Stimulated activated CD4-positive, alpha-beta T cell treated with anti-CD3 and anti-CD28 coated beads, Interleukin-15, amount 100 ng/mL, for 1 hour (primary cell): ENCODE measurements around the gene SLC8A1.

ENCODE experiments used
- DNase-seq, 2 donors: peaks; one replicate each; pipeline ENCODE4 v3.0.0-alpha.2; 2020; ENCODE audit warnings: low read depth in 1 of 2, low spot score in 1 of 2

The SLC8A1 gene

DNA sequence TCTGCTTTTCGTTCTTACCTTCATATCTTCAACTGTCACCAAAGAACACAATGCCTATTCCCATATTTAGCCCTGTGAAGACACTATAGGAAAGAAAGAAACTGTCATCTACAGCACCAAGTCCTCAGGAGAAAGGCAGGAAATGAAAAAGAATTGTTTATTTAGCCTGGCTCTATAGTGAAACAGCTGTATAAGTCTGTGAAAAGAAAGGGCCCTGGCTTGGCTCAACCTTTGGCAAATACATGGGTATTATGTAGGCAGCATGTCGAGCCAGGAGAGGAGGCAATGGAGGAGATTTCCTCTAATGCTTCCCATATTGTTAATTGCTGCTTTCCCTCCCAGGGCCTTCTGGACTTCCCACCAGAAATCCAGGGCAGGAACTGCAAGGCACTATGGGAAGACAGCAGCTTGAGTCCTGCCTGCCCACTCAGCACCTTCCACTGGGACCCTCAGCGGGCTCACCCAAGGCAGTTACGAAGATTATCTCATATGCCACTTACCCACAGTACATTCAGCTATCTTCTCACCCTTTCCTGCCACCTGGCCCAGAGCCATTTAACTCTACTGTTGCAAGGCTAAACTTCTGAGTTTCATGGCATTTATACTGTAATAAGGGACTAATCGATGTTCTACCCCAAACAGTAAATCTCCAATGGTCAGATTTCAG, 30.1 kb downstream of the SLC8A1 start:
- DNase-seq: no peak

GRCh38 chr2:40420478-40420877, 31.4 kb downstream of the SLC8A1 start:
- DNase-seq: no peak

DNA sequence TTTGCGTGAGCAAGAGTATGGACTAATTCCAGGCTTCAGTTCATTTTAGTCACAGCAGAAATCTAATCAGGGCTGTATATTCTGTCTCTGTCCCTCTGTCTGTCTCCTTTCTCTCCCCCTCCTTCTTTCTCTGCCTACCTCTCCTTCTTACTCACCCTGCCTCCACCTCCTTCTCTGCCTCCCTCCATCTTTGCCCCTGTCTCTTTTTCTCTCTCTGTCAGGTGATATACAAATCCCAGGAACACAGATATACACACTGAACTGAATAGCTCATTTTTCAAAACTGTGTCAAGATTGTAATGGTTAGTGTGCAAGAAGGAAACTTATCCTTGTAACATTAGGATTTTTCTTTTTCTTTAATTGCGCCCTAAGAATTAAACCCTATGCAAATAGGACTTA, 32.5 kb downstream of the SLC8A1 start:
- DNase-seq: no peak

- no peak for DNase-seq
Observed at GRCh38 chr2:40418614-40419363, 33.1 kb downstream of the SLC8A1 start.

GRCh38 chr2:40416486-40416885, 35.4 kb downstream of the SLC8A1 start:
- no peak for DNase-seq

DNA sequence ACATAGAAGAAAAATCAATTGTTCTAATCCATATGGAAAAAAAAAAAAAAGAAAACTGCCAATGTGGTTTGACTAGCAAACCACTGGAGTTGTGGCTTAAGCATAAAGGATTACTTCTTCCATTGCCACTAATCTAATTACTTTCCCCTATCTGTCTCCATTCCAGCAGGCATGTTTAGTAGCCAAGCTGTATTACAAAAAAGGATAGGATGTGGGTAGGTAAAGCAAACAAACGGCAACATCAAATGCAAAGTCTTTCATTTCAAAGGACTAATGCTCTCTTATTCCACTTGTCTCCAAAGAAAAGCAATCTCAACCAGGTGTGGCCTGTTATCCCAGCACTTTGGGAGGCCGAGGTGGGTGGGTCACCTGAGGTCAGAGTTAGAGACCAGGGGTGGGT, 36.5 kb downstream of the SLC8A1 start:
- DNase-seq: no peak

GRCh38 chr2:40412456-40412855, 39.4 kb downstream of the SLC8A1 start:
- DNase-seq: no peak

DNA sequence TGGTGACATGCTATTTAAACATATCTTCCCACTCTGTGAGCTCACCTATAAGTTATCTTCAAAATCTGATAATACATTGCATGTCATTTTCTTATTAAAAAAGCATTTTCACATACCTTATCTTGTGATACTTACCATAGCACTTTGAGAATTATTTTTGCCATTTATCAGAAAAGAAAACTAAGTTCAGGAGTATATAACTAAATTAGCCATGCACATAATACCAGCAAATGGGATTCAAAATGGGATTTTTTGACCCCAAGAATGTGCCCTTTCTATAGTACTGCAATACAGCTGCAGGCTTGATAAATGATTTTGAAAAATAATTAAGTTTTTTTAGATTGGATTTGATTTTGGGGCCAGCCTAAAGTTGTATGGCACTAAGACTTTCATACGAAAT, 41.2 kb downstream of the SLC8A1 start:
- no peak for DNase-seq

- DNase-seq: no peak
Observed at GRCh38 chr2:40409734-40410133, 42.2 kb downstream of the SLC8A1 start.

DNA sequence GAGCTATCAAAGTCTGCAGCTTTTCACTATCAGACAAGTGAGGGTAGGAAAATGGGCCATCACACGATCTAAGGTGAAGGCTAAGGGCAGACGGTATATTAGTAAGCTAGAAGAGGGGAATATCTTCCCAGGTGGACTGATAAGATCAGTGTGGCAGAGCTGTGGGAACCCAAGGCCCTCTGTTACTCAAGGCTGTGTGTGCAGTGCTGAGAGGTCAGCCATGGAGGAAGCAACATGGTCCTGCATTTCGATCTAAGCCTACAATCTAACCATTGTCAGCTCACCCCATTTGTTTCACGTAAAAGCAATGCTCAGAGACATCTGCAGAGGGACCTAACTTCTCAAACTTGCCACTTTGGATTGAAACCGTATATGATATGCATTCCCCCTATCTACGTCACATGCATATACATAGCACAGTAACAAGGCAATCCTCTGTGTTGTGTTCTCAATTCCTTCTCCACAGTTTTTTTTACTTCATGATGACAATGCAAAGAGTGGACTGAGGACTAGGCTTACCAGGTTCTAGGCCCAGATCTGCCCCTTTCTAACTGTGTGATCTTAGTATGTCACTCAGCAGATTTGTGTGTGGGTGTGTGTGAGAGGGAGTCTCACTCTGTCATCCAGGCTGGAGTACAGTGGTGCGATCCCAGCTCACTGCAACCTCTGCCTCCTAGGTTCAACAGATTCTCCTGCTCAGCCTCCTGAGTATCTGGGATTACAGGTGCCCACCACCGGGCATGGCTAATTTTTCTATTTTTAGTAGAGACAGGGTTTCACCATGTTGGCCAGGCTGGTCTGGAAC, 45.2 kb downstream of the SLC8A1 start:
- no peak for DNase-seq

DNA sequence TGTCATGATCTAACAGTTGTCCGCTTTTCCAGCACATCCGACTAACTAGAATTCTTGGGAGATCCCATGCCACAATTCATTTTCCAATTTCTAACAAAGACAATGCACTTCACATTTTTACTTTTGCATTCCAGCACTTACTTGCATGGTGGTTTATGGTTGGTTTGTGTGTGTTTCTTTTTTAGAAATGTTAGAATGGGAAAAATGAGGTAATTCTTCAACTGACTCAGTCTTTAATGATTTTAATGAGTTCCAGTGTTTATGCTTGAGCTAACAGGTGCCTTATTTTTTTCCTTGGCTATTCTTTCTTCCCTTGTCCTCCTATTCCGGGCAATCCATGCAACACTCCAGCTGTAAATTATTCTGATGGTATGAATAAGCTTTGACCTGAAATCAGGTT, 46.4 kb downstream of the SLC8A1 start:
- DNase-seq: no peak

DNA sequence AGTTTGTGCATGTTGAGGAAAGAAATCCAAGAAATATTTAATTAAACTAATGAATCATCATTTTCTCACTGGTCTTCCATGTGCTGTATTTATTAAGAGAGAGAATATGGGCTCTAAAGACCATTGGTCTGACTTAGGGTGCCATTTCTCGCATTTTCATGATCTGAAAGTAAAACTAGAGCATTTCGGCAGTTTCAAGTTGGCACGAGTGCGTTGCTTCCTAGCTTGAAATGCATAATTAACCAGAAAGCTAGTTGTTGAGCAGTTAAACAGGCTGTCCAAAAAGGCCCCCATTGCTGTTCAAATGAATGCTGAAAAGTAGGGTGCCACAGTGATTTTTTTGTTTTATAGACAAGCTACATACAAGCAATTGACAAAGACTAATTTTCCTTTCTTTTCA, 47.4 kb downstream of the SLC8A1 start:
- no peak for DNase-seq

DNA sequence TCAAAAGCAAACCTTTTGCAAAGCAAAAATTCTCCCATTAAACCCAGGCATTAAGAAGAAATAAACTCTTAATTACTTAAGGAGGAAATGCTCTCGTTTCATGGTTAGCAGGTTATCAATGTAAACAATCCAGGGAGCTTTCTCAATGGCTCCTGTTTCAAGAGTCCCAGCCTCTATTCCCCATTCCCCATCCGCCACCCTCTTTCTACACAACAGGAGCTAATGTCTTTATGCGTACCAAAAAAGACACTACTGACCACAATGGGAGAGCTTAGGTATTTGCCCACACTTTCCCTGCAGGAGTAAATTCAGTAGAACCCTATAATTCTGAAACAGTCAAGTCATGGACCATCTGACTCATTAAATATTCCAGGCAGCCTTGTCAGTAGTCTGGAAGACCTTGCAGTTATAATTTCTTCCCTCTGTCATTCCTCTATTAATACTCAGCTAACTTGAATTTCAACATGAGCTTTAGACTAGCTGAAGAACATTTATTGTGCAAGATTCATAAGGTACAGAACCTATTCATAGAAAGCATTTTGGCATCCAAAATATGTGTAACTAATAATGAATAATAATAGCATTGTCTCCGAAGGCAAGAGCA, 48.6 kb downstream of the SLC8A1 start:
- no peak for DNase-seq

- DNase-seq: no peak
Observed at GRCh38 chr2:40401896-40402295, 50.0 kb downstream of the SLC8A1 start.

DNA sequence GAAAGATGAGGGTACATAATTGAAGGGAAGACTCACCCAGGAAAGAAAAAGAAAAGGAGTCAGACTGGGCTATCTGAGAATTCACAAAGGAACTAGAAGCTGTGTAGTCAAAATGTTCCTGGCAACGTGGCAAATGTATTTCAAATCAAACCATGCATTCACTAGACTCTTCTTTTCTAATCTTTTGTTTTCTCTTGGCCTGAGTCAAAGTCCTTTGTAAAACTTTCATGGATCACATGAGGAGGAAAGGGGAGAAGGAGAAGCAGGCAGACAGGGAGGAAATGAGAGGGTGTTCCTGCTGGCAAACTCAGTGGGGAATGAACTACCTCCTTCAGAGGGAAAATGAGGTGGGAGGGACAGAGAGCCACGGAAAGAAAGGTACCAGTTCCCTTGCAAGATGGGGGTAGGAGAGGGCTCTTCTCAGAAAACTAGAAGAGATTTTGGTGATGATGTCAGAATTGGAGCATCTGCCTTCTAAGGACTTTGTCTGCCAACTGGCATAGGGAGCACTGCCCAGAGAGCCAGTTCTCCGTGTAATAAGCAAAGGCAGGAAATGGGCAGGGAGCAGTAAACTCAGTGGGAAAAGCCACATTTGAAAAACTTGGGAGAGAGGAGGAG, 51.4 kb downstream of the SLC8A1 start:
- no peak for DNase-seq

- no peak for DNase-seq
Observed at GRCh38 chr2:40397765-40398164, 54.1 kb downstream of the SLC8A1 start.

DNA sequence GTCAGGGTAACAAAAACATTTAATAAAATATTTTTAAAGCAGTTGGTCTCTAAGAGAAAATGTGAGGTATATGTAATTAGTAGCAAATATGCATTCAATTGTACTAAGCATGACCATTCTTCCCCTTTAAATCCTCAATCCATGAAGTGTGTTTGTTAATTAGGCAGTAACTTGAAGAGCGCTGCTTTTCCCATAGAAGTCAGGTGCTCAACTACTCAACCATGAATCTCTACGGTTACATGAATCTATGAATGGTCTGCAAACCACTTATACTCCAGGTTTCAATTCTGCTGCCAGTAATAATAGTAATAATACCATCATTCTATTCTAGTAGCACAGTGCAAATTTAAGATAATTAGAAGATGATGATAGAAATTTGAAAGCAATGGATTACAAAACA, 55.8 kb downstream of the SLC8A1 start:
- no peak for DNase-seq

- DNase-seq: no peak
Observed at GRCh38 chr2:40395169-40396073, 56.5 kb downstream of the SLC8A1 start.

GRCh38 chr2:40394597-40394996, 57.3 kb downstream of the SLC8A1 start:
- no peak for DNase-seq

DNA sequence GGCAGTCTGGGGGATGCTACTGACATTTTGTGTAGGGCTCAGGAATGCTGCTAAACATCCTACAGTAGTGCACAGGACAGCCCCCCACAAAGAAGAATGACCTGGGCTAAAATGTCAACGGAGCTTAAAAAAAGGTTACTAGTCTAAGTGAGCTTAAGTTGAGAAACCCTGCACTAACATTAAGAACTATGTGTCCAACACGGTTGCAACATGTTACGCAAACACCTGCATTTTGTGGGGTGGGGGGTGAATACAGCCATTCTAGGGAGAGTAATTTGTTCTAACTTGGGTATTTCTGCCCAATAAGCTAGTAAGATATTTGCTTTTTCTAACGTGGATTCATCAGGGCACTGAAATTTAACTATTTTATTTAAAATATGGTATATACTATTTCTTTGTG, 57.9 kb downstream of the SLC8A1 start:
- DNase-seq: no peak
